Stimulated activated CD4-positive, alpha-beta T cell treated with anti-CD3 and anti-CD28 coated beads, Interleukin-1b, Interleukin-23, amount 100 ng/mL, for 24 hours (primary cell): ENCODE results near the gene SECISBP2L.

Source experiments
- DNase-seq, 4 experiments: peaks; one replicate each; pipeline ENCODE4 v3.0.0-alpha.2; 2020; ENCODE audit warnings: low read depth in 4 of 4, low spot score in 1 of 4

The SECISBP2L gene

DNA sequence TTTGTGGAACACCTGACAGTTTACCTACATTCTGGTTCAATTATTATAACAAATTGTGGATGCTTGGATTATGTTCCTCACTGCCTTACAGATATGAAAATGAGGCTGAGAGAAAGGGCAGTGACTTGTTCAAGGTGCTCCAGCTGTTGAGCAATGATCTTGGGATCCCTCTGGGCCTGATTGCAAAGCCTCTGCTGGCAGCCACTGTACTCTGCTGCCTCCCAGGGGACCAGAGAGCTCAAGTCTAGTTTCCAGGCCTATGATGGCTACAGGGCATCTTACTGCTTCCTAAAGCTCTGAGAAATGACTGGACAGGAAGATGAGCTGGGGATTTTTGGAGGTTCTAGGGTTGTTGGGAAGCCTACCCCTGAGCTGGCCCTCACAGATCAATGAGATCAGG is 80.3 kb downstream of the SECISBP2L start:
- DNase-seq = no peak

DNA sequence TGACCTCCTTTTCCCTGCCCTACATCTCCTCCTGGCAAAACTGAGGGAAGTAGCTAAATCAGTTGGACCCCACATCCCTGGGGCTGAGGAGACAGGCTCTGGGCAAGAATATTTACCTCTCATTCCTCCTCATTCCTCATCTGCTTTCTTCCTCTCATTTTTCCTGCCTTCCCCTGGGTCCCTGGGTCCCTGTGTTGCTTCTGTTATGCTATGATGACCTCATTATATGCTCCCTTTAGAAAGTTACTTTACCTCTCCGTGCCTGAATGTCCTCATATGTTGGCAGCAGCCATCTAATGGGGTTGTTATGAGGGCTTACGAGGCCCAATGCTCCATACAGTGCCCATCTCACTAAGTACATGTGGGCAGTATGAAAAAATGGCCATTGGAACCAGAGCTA is 81.3 kb downstream of the SECISBP2L start:
- DNase-seq = no peak

DNA sequence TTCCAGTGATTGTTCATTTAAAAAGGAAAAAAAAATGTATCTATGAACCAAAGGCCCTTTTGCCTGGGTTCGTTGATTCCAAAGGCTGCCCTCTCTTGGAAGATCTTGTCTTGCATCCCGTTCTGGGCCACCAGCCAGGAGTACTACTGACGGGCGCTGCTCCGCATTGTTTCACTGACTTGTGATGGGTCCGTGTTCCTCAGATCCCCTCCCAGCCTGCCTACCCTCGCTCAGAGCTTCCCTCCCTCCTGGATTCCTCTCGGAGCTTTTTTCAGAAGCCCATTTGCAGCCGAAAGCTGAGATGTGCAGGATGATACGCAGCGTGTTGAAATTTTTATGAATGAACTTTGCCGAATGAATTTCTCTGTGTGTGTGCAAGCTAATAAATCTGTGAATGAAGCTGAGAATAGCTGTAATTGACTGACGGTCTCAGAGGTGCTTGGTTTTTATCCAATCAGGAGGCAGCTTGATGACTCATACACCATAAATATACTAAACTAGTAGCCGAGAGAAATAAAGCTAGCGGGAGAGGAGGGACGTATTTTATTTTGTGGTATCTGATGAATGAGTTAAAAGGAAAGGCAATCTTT is 82.6 kb downstream of the SECISBP2L start, which contains the start of gene SHC4:
SHC4 (minus strand) TSS at position 396 of the 590 bp plus-strand sequence. CDS start 904 bp downstream, outside the sequence.
- no peak for DNase-seq

DNA sequence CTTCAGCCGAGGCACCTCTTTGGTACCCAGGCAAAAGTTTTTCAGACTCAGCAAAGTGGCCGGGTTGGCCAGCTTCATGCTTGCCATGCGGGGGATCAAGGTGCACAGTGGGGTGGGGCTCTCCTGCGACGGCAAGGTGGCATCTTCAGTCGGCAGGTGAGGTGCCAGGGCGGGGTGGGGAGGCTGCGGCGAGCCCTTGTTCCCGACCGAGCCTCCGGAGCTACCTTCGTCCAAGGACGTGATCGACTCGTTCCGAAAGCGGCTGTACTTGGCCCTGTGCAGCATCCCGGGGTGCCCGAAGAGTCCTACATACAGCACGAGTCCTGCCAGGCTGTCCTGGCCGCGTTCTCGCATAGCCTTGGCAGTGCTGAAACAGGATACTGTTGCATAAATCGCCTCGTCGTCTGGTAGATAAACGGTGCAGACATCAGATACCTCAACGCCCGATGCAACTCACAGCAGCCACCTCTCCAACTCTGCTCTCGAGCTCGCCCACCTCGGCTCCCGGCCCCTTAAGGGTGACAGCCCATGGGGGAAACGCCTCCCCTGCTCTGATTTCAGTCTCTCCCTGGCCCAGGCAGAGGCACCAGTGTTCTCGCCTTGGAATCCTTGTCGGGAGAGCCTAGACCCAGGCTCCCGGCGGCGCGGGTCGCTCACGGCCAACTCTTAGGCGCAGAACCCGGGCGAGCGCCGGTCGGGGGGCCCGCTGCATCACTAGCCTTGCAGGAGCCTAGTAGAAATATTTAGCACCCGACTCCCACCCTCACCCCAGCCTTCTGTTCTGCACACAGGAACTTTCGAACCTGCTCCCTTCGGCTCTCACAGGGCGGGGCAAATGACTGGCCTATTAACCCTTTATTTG is 83.4 kb downstream of the SECISBP2L start:
- DNase-seq = no peak

DNA sequence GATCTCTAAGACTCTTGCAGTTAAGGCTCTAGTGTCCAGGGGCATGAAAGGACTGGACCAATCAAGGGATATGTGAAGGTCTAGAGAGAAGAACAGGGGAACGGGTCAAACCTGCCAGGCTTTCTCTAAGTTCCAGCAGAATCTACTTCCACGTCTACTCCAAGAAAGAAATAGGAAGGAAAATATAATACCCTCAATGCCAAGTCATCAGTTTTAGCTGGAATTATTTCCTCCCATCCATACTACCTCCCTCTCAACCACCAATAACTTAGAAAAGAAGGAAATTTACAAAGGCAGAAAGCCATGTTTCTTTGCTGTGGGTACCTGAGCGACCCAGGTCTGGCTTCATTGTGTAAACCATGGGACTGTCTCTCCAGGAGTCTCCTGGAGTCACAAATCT is 90.3 kb downstream of the SECISBP2L start:
- DNase-seq = no peak

DNA sequence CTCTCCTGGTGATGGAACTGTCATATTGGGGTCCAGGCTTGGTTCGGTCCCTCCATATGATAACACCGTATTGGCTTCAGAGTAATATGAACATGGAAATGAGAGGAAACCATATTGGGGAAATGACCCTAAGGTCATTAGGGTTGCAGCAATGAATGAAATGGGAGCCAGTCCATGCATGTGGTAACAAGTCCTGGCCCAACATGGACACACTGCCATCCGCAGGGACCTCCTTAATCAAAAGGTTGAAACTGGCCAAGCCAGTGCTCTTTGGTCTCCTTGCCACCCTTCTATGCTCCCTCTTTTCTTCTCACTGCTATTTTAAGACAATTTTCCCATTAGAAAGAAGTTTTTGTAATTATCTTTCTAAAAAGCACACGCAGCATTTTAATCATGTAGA is 90.9 kb downstream of the SECISBP2L start:
- DNase-seq = no peak

DNA sequence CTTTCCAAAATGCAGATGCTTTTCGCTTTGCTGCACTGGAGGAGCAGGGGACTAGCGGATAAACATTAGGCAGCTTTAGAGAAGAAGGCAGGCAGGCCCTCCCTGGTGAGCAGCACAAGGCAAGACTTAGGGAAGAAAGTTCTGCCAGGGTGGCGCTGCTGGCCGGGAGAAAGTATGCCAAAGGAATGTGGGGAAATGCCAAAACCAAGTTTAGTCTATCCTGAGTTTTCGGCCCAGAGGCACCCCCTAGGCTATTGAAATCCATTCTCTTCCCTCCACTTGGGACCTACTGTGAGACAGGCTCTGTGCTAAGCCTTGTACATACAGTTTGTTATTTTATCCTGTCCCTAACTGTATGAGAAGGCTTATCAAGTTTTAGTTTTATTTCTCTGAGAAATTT is 91.7 kb downstream of the SECISBP2L start:
- no peak for DNase-seq

DNA sequence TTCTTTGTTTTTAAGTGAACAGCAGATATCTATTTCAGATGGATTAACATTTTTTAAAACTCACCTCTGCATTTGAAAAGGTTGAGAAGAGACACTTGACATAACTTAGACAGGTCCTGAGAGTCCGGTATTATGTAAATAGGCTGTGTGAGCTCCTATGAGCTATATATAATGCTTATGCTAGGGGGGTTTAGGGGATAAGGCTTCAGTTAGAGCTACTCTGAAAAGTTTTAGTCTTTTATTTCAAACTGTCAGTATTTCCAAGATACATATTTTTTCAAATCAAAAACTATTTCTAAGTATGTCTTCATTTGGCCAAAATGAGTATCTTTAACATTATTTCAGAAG is 99.4 kb downstream of the SECISBP2L start:
- no peak for DNase-seq

DNA sequence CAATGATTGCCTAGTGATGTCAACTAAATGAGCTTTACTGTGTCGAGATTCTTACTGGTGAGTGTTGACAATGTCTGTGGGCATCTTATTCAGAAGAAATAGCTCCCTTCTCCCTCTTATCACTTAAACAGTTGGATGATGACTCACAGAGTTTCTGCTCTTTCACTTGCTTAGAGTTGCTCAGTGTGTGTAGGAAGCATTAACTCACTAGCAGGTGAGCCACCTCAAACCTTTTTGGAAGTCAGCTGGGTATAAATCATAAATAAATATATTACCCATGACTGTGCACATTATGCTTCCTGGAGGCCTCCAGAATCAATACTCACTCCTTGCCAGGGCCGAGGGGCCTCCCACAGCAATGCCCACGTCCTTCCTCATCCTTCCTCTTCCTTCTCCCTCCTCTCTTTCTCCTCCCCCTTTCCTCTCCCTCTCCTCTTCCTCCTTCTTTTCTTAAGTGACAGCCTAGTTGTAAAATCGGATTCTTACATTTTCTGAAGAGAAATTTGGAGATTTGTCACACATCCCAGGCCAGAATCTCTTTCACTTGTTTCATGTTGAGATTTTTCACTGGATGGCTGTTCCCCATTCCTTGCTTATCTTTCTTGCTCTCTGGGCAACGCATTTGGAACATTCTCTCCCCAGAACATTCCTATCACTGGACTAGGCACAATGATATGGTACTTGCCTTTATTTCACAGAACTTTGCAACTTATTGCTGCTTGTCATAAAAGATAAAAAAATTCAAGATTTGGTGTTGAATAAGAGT is 100.0 kb downstream of the SECISBP2L start:
- DNase-seq = no peak

DNA sequence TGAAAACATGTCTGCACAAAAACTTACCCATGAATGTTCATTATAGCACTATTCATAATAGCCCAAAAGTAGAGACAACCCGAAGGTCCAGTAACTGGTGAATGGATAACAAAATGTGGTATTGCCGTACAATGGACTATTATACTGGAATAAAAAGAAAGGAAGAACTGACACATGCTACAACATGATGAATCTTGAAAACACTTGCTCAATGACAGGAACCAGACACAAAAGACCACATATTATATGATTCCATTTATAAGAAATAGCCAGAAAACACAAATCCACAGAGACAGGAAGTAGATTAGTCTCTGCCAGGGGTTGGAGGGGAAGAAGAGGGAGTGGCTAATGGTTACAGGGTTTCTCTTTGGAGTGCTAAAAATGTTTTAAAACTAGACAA is 100.9 kb downstream of the SECISBP2L start:
- DNase-seq = no peak

DNA sequence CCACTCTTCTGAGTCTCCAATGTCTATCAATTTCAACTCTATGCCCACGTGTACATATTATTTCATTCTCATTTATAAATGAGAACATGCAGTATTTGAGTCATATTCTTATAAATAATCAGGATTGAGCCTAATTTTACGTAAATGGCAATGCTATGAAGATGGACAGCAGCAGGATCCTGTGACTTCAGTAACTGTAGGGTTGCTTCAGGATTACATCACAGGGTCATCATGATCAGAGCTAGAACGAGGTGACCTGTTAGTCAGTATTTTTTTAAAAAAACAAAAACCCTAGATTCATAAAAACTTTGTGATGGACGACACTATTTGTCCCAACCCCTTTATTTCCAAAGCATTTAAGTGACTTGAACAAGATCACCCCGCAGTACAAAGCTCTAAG is 104.3 kb downstream of the SECISBP2L start:
- no peak for DNase-seq

DNA sequence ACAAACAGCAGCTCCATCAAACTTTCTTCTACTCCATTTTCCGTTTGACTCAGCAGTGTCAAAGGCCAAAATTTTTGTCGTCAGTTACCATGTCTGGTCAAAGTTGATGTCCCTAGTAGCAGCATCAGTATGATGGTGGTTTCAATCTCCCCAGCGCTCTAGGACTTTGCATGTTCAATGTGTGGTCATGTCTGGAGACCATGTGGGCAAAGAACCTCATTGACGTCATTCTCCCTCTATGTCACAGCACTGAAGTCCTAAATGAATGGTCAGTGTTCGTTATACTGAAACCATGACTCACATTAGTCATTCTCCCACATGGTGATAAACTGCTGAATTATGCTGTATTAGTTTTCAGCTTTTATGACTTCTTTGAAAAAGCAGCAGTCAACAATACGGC is 105.7 kb downstream of the SECISBP2L start:
- no peak for DNase-seq

DNA sequence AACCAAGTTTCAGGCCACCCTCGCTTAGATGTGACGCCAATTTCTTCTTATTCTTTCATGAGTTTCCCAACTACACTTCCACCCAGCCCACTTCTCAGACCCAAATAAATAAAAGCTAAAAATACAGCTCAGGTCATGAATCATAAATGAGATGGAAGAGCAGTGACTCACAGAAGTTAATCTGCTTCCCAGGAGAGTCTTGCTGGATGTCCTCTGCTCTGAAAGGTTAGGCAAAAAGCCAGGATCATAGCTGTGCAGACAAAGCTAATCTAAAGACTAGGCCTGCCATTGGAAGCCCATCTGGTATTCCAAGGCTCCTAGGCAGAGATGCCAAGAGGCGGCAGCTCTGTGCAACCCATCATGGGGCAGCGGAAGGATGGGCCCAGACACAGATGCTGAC is 106.6 kb downstream of the SECISBP2L start:
- no peak for DNase-seq
